Measurements from ENCODE around the gene RHOJ.

Gene RHOJ

DNA sequence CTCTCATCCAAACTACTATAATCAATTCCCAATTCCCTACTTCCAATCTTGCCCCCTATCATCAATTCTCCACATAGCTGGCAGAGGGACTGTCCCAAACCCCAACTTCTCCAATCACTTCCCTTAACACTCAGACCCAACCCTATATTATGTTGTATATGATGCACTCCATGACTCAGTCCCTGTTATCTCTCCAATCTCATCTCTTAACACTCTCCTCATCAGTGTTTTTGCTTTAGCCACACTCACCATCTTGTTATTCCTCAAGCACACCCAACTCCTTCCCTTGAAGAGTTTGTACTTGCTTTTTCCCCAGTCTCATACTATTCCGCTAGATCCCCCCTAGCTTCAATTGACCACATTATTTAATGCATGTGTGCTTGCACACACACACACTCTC is 4.9 kb downstream of the RHOJ start:
- no peak for DNase-seq

DNA sequence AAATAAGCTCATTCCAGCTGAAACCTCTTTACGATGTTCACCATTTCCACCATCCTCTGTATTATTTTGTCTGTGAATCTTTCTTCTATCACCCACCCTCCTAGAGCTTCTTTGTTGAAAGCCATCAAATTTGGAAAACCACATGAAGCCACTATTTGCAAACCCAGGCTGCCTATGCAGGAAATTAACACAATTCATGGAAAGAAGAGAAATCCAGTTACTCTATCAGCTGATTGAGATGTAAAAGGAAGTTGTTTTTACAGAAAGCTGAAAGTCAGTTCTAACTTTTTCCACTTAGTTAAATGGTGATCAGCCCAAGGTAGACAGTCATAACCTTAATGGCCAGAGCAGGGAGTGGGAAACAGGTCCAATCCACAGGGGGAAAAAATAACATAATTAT is 6.6 kb downstream of the RHOJ start:
- no peak for DNase-seq

DNA sequence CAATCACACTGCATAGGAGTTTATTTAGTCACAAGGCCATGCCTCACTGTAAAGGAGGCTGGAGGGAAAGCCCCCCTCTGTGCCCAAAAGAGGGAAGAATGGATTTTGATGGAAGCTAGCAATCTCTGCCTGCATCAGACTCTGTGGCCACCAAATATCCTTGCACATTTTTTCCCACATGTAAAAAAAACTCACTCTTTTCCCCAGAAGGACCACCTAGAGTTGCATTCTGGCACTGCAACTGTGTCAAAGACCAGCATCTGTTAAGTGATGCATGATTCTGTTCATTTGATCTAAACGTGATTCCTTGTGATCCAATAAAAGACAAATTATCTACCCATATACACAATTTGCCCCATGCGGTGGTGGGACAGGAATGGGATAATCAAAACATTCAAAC is 8.0 kb downstream of the RHOJ start:
- no peak for DNase-seq

DNA sequence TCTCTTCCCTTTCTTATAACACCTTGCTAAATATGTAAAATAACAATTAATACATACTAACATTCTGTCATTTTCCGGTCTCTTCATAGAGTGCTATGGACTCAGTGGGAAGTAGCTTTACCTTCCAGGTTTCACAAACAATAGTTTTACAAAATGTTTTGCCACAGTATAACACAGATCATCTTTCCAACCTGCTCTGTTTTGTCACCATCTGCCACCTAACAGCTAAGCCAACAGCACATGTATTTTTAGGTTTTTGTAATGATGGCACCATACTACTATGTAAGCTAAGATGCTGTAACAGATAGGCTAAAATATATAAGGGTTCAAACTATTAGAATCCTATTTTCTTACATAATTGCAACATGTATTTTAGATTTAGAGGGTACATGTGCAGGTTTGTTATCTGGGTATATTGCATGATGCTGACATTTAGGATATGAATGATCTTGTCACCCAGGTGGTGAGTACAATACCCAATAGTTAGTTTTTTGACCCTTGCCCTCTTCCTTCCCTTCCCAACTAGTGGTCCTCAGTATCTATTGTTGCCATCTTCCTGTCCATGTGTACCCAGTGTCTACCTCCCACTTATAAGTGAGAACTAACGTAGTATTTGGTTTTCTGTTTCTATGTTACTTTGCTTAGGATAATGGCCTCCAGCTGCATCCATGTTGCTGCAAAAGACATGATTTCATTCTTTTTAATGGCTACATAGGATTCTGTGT is 8.7 kb downstream of the RHOJ start:
- no peak for DNase-seq

DNA sequence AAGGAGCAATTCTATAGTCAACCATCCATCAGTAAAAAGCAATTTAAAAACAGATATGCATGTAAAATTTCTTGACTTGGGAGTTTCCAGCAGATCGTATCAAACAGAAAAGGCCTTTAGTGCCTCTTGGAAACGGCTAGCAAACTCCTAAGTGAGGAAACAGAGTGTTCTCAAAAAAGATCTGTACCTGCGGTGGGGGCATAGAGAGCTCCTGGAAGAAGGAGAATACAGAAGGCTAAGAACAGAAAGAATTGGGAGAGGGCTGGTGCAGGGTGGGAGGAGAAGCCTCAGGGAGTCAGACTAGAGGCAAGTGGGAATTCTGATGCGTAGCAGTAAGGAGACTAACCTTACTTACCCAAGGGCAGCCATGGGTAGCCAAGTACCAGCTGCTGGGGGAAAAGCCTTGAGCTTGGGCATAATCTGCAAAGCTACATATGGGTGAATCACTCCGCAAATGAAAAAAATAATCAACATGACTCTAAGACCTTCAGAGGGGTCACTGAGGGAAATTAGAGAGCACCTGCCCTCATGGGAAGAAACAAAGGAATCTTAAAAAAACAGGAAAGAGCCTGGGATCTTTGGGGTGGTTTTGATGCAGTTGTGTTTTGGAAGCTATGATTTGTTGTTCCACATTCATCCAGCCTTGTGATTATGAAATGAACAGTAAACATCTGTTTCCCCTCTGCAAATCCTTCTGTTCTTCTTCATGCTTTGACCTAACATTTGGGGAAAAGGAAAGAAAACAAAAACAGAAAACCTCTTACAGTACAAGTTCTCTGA is 10.4 kb downstream of the RHOJ start:
- DNase-seq: no peak

DNA sequence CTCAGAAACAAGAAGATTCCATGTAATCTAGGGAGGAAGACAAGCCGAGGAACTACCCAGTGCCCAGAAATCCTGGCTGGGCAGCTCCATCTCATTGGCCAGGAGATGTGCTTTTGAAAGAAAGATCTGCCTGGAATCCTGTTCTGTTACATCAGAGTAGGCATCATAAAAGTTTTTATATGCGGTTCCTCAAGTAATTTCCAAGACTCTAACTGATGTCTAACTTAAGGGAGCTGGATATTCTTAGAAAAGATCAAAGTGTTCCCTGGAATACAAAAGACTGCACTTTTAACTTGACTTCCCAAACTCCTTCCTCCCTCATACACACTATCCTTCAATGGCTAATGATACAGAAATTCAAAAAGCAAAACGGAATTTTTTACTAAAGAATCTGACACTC is 16.3 kb downstream of the RHOJ start:
- no peak for DNase-seq

DNA sequence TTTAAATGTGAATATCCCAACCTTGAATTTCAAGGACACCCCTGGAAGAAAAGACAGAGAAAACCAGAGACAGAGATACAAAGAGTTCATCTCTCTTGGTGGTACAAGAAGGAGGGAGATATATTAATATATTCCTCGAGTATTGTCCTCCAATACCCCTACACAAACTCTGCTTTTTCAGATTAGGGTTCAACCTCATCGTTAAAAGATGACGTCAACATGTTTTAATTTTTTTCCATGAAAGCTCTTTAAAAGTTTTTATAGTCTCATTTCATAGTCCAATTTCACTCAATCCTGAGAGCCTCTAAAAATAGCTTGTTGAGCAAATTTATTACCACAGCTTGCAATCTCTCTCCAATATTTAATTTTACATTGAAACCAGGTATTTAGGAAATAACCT is 19.4 kb downstream of the RHOJ start:
- no peak for DNase-seq

DNA sequence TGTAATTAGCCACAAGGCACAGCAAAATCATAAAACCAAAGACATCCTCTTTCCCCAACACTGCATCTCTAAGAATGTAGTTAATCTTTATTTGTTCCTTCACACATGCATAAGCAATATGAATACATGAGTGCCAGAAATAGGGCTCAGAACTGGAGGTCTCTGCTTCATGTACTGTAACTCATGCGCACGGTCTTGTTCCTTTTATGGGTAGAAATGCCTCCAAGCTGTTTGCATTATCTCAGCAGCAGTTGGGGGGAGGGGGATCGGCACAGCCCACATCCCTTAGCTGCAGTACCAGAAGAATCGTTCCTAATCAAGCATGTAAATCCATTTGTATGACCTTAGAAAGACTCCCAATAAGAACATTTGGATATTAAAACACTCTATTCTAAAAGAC is 20.0 kb downstream of the RHOJ start:
- DNase-seq: no peak

DNA sequence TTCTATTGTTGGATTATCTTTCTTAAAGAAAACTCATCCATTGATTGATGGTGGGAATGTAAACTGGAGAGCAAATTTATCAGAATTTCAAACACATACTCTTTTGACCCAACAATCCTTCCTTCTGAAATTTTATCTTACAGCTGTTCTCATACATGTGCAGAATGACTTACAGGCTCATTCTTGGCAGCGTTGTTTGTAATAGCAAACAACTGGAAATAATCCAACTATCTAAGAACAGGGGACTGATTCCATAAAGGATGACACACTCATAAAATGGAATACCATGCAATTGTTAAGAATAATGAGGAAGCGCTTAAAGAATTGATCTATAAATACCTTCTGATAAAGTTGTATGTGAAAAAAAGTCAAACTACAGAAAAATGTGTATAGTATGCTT is 24.0 kb downstream of the RHOJ start:
- DNase-seq: no peak

DNA sequence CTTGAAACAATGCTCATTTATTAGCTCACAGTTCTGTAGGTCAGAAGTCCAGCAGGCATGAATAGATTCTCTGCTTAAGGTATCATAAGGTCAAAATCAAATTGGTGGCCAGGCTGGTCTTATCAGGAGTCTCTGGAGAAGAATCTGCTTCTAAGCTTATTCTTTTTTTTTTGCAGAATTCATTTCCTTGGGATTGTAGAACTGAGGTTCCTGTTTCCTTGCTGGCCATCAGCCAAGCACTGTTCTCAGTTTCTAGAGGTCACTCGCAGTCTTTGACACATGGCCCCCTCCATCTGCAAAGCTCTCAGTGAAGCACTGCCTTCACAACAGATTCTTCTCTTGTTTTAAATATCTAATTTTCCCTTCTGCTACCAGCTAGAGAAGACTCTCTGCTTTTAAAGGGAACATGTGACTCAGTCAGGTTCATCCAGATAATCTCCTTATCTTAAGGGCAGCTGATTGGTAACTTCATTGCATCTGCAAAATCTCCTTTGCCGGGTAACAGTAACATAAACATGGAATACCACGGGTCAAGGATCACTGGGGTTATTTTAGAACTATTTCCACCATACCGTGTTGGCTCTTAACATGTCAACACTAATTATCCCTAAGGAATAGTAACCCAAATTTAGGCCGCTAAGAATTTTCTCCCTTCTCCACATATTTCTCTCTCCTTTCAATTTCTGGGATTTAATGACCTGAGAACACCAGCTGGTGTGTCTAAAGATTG is 25.3 kb downstream of the RHOJ start:
- no peak for DNase-seq

DNA sequence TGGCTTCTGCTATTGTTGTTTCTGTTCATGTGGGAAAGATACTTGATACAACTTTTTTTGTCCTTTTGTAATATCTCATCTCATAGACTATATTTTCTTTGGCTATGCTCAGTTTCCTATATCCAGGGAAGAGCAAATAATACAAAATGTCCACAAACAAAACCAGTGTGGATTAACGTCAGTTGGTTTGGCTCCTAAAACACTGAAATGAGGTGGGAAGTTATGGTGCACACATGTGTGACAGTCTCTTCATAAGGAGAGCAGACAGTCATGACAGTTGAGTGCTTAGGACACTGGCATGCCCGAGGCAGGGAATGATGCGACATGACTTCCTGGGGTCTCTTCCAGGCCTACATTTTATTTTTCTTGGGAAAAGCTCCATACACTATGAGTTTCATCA is 27.5 kb downstream of the RHOJ start:
- DNase-seq: no peak

DNA sequence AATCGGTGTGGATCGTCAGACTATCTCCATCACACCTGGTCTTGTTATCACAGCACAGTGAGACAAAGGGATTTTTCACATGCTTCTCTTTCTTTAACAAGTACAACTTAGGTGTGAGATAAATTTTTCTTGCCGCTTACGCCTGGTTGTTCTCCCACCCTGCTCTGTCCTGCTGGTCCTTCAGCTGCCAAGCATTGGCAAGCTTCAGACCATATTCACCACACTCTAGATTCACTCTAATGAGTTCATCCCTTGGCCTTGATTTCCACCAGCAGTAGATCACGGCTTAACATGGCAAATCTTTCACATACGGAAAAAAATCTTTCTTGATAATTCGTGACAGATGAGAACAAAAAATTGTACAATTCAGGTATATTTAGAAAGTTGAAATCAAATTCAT is 33.5 kb downstream of the RHOJ start:
- DNase-seq: no peak

DNA sequence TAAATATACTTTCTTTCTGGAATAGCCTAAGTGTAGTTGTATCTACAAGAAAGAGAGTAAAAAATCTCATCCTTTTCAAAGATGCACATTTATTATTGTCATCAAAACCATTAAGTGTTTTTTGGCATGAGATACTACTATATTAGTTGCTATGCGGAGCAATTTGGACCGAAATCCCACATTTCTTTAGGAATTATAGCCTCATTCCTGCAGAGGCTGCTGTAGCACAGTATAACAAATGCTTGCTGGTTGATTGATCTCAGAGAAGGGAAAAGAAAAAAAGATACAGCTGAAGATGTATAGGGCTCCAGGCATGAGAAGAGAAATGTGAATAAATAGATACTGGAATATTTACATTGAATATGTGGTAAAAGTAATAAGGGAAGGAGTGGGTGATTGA is 36.0 kb downstream of the RHOJ start:
- DNase-seq: no peak

DNA sequence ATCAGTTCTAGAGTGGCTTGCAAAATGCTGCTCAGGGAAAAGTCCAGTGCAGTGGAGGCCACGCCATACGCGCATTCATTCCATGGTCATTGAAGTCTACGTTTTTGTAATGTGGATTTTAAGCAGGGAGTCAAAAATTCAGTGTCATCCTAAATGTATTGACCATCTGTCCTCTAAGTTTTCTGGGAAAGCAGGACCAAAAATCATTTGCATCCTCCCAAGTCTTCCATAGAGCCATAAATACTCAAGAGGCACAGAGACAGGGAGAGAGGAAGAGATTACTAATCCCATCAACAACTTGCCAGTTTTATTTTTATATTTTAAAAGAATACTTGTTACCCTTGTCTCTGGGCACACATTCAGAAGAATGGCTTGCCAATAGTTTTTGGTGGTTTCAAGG is 36.9 kb downstream of the RHOJ start:
- no peak for DNase-seq

DNA sequence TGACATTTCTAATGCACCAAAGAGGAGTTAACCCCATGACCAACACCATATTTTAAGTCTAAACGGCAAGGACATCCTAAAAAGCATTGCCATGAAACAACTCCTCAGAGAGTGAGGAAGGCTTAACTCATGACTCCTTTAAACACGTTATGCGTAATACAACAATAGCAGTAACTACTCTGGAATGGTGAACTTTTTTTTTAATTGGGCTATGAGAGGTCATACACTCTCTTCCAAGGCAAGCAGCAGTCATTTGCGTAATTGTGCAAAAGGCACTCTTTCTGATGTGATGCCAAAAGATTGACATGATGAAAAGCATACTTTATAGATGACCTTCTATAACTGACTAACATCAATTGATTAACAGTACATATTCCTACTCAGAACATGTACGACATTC is 39.4 kb downstream of the RHOJ start:
- no peak for DNase-seq

DNA sequence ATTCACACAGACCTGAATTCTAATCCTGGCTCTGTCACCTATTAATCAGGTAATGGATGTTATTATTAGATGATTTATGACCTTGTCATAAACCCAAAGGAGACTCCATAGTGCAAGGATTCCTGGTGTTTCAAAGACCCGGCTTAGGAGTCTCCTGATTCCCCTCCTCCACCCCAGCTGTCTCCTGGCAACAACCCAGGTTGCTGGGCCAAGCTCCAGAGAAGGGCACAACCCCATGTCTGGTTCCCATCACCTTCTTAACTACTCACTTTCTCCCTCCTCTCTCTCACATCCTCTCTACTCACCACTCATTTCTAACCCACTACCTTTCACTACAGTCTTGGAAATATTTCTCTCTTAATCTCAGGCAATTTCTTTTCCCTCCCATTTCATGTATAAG is 41.6 kb downstream of the RHOJ start:
- no peak for DNase-seq

DNA sequence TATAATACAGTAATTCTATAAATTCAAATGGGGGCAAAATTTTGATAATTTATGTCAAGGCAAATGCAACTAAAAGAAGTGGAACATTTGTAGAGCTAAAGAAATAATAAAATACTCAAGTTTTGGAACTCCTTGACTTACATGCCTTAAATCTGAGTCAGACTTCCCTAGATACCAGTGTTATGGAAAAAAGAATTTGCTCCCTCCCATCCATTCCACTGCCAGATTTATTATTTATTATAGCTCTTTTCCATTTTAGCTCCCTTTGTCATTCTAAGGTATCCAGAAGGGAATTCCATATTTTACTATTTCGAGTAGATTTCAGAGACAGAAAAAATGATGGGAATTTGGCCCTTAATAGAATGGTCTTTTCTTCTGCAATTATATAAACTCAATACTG is 44.0 kb downstream of the RHOJ start:
- DNase-seq: no peak

DNA sequence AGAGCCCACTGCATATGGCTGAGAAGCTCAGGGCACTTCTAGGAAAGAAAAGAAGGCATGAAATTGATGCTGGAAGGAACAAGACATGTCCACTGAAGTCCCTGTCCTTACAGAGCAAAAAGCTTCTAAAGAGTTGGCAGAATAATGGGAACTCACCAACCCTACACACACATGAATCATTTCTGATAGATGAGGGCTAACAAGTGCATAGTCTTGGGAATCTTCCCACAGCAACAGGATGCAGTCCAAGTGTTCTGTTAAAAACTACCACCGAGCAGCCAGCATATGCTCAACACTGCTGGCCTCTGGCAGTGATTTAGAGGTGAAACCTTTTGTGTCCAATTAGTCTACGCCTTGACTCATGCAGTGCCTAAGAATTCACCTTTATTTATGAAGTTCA is 44.8 kb downstream of the RHOJ start:
- DNase-seq: no peak

DNA sequence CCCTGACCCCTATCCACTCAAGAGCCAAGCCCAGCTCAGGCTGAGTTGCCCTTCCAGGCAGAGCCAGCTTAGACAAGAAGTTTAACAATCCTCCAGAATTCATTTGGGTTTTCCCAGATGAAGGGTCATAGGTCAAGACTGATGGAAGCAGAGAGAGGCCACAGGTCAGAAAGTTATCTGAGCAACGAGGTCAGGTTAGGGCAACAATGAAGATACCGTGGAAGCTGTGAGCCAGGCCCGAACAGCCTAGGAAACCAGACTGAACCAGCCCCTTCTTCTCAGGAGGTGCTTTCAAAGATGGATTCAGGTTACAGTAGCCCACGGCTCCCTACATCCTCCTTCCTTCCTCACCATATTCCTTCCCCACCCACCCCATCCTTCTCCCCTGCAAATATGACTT is 53.1 kb downstream of the RHOJ start:
- DNase-seq: no peak

DNA sequence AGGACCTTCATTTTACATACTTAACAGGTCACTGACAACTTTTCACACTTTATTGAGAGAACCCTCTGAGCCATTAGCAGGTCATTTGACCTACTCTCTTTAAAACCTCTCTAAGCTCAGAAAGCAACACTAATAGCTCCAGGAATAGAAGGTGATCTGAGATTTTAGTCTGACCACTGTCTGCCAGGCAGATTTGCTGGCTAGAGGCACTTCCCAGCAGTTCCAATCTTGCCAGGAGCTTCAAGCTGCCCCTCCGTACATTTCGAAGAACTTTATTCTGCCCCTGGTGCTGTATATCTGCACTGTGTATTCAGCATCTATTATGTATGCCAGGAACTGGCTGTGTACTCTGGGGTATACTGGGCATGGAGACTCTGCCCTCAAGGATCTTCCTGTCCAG is 58.2 kb downstream of the RHOJ start:
- no peak for DNase-seq

DNA sequence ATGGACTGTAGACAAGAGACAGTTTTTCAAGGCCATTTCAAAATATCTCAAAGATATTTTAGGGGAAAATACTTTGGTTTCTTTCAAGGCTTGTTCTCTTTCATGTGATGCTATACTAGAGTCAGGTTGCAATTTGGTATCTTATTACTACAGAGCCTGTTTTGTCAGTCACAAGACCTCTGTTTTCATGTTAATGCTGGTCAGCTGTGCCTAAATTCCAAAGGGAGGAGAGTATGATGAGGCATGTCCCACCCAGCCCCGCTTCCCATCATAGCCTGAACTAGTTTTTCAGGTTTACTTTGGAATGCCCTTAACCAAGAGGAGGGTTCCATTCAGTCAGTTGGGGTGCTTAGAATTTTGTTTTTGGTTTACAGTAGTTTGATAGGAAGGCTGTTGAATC is 61.9 kb downstream of the RHOJ start:
- DNase-seq: no peak

DNA sequence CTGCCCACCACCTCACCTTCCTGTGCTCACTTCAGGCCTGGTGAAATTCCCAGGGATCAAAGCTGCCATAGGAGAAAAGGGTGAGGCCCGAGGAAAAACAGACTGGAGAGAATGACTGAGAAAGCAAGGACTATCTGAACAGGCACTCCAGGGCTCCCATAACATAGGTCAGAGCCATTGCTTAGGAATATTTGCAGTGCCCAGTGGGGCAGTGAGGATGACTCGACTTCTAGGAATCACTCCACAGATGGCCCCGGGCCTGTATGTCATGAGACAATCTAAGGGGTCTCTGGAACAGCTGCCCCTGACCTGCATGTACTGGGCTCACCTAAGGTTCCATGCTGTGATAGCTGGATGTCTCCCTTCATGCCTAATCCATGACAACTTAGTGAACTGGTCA is 62.9 kb downstream of the RHOJ start:
- DNase-seq: no peak

DNA sequence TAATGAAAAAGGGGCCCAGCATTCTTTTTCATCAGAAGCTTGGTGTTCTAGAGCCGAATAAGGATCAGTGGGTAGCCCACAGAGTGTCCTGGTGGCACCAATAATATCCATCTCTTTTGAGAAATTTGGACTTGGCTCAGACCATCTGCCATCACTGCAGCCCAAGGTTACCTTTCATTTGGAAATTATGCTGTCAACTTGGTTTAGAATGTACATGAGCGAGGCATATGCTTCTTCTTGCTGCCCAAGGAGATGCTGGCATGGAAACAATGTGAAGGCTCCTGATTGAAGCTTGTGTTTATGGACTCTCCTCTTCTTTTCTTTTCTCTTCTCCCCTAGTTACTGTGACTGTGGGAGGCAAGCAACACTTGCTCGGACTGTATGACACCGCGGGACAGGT is 64.5 kb downstream of the RHOJ start:
- no peak for DNase-seq

DNA sequence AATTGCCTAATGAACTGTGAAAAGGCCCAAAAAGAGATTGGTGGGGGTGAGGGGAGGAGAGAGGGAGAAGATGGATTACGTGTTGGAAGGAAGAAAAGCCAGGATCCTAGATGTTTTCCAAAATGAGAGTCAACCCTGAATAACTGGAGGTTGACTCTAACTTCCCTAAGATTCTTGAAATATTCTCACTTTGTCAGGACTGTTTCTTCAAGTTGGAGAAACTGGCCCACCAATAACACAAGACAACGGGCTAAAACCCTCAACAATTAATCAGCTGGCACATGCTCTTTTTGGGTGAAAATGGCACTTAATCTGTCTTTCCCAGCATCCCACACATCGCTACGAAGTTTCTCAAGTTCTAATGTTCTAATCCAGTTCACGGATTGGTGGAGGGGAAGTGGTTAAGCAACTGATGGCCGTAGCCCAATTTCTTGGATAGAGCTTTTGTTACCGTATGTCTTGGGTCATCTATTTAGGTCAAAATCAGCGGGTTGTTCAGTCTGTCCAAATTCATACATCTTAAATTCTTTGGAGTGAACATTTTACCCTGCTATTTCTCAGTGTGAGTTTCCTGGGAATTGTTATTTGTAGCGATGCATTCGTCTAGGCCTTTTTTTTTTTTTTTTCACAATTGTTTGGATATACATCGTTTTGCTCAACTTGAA is 65.5 kb downstream of the RHOJ start:
- no peak for DNase-seq
